H1 (cell line): ENCODE measurements around the gene CD200R1L. TPM values are rescaled to one million over a fixed set of nuclear protein-coding genes. Genes with fewer than 3 reads are reported as not detected.
A peak's percentile ranks its signal among the peaks of the same experiment; 100 is the strongest.

Experiments used
- CTCF ChIA-PET: fragments of 300-600 bp; sonication (Branson Sonifier 250); formaldehyde crosslinking; loops from one replicate; lab custom pipeline; 2021; ENCODE audit not compliant: partially characterized antibody; lab: Charles Lee
- POLR2A ChIA-PET: fragments of 300-600 bp; sonication (Branson Sonifier 250); formaldehyde crosslinking; loops from one replicate; lab custom pipeline; 2021; ENCODE audit warnings: inconsistent platforms; ENCODE audit not compliant: partially characterized antibody; lab: Charles Lee
- DNase-seq, 2 experiments: peaks; one replicate each; pipeline versions ENCODE4 v3.0.0 to v3.0.0-alpha.2; 2010 to 2022; ENCODE audit warnings: low spot score in 2 of 2, low read depth in 1 of 2, mixed read lengths in 1 of 2
- FAIRE-seq: peaks from 2 replicates; lab custom pipeline; 2011; peaks lifted over from hg19 to GRCh38; lab: Jason Lieb, UNC
- H2AFZ ChIP-seq: 2 replicates; pipeline ENCODE4 v1.8.1; 2012; ENCODE audit warnings: low read length, inconsistent platforms
- H2AK5ac ChIP-seq: 2 replicates; pipeline ENCODE4 v1.6.1; 2013; ENCODE audit warnings: low read depth, low read length
- H2BK120ac ChIP-seq: replicated peaks from 2 replicates; pipeline ENCODE3; 2013; ENCODE audit warnings: low read depth, low read length, inconsistent platforms
- H2BK12ac ChIP-seq: 2 replicates; pipeline ENCODE4 v1.6.1; 2013; ENCODE audit warnings: low read depth, low read length
- H2BK15ac ChIP-seq: 2 replicates; pipeline ENCODE4 v1.6.1; 2013; ENCODE audit warnings: low read length
- H2BK20ac ChIP-seq: 2 replicates; pipeline ENCODE4 v1.6.1; 2013; ENCODE audit warnings: low read length
- H2BK5ac ChIP-seq: 2 replicates; pipeline ENCODE4 v1.6.1; 2013; ENCODE audit warnings: low read depth, low read length
- H3K14ac ChIP-seq: 2 replicates; pipeline ENCODE4 v1.6.1; 2013; ENCODE audit warnings: inconsistent platforms; ENCODE audit not compliant: insufficient read length
- H3K18ac ChIP-seq: 2 replicates; pipeline ENCODE4 v1.6.1; 2013; ENCODE audit warnings: low read length; ENCODE audit errors: extremely low read depth
- H3K23ac ChIP-seq: 2 replicates; pipeline ENCODE4 v1.6.1; 2013; ENCODE audit warnings: inconsistent platforms; ENCODE audit not compliant: insufficient read length
- H3K23me2 ChIP-seq: 2 replicates; pipeline ENCODE4 v1.6.1; 2013; ENCODE audit warnings: low read depth, low read length
- H3K27ac ChIP-seq: 2 replicates; pipeline ENCODE4 v1.6.1; 2011; ENCODE audit warnings: low read depth, low read length, inconsistent platforms
- H3K27me3 ChIP-seq, 4 experiments: replicated peaks in 1 of 4; 1 replicate in 1 of 4; 2 replicates in 3 of 4; pipeline versions ENCODE4 v1.6.1 to v1.8.1; 2011 to 2013; ENCODE audit warnings: low read length in 3 of 4, mild to moderate bottlenecking in 3 of 4, inconsistent platforms in 2 of 4, mixed read lengths in 2 of 4, moderate library complexity in 1 of 4; ENCODE audit not compliant: control insufficient read depth in 3 of 4, insufficient read depth in 3 of 4; ENCODE audit errors: extremely low read depth in 1 of 4
- H3K36me3 ChIP-seq, 4 experiments: 2 replicates each; pipeline versions ENCODE4 v1.6.1 to v1.8.1; 2011 to 2013; ENCODE audit warnings: mild to moderate bottlenecking in 4 of 4, low read length in 3 of 4, moderate library complexity in 2 of 4, control low read depth in 1 of 4, inconsistent platforms in 1 of 4; ENCODE audit not compliant: insufficient read depth in 4 of 4, control insufficient read depth in 2 of 4
- H3K4ac ChIP-seq: replicated peaks from 2 replicates; pipeline ENCODE3; 2013; ENCODE audit warnings: low read length, low read depth, mixed read lengths, inconsistent platforms; ENCODE audit not compliant: insufficient read length
- H3K4me1 ChIP-seq, 4 experiments: replicated peaks in 1 of 4; 1 replicate in 1 of 4; 2 replicates in 3 of 4; pipeline versions ENCODE4 v1.6.1 to v1.8.1; 2011 to 2013; ENCODE audit warnings: low read length in 3 of 4, inconsistent platforms in 2 of 4, mixed read lengths in 1 of 4; ENCODE audit not compliant: insufficient read depth in 4 of 4, control insufficient read depth in 3 of 4
- H3K4me2 ChIP-seq, 2 experiments: 2 replicates each; pipeline versions ENCODE4 v1.6.1 to v1.8.1; 2011 to 2013; ENCODE audit warnings: low read depth in 2 of 2, low read length in 2 of 2, control low read depth in 1 of 2, inconsistent platforms in 1 of 2, mild to moderate bottlenecking in 1 of 2; ENCODE audit not compliant: insufficient read depth in 1 of 2
- H3K4me3 ChIP-seq, 4 experiments: fragments of 200-600, 300-600 bp in 1 of 4; sonication (generic), shearing (Covaris generic), sonication (Bioruptor Twin) in 1 of 4; 2 replicates each; pipeline versions ENCODE4 v1.5.1 to v1.8.1; 2011 to 2016; ENCODE audit warnings: low read length in 4 of 4, low read depth in 3 of 4, control low read depth in 2 of 4, inconsistent platforms in 2 of 4, mild to moderate bottlenecking in 2 of 4, mixed read lengths in 1 of 4, moderate library complexity in 1 of 4; ENCODE audit not compliant: insufficient read depth in 2 of 4; ENCODE audit errors: extremely low read depth in 1 of 4
- H3K56ac ChIP-seq: replicated peaks from 2 replicates; pipeline ENCODE3; 2013; ENCODE audit warnings: low read depth, mild to moderate bottlenecking, mixed read lengths, low read length, inconsistent platforms; ENCODE audit not compliant: insufficient read length
- H3K79me1 ChIP-seq: 2 replicates; pipeline ENCODE4 v1.6.1; 2013; ENCODE audit warnings: low read depth, low read length, control low read depth
- H3K79me2 ChIP-seq, 2 experiments: 2 replicates each; pipeline versions ENCODE4 v1.6.1 to v1.8.1; 2012 to 2013; ENCODE audit warnings: low read length in 2 of 2, mild to moderate bottlenecking in 2 of 2, inconsistent platforms in 1 of 2; ENCODE audit not compliant: insufficient read depth in 2 of 2, control insufficient read depth in 1 of 2
- H3K9ac ChIP-seq, 4 experiments: replicated peaks in 1 of 4; 1 replicate in 1 of 4; 2 replicates in 3 of 4; pipeline versions ENCODE4 v1.6.1 to v1.8.1; 2011 to 2013; ENCODE audit warnings: low read depth in 3 of 4, low read length in 3 of 4, control low read depth in 2 of 4, mild to moderate bottlenecking in 2 of 4, moderate library complexity in 2 of 4, inconsistent platforms in 1 of 4; ENCODE audit errors: extremely low read depth in 1 of 4
- H3K9me3 ChIP-seq, 2 experiments: 2 replicates each; pipeline versions ENCODE4 v1.6.1 to v1.8.1; 2012 to 2013; ENCODE audit warnings: mild to moderate bottlenecking in 2 of 2, moderate library complexity in 2 of 2, control low read depth in 1 of 2, inconsistent platforms in 1 of 2, low read depth in 1 of 2, low read length in 1 of 2, mixed read lengths in 1 of 2; ENCODE audit not compliant: insufficient read depth in 2 of 2
- H4K20me1 ChIP-seq, 2 experiments: replicated peaks in 1 of 2; 2 replicates each; pipeline versions ENCODE3 to v1.8.1; 2011 to 2013; ENCODE audit warnings: inconsistent platforms in 2 of 2, low read length in 2 of 2, mild to moderate bottlenecking in 1 of 2; ENCODE audit not compliant: insufficient read depth in 2 of 2, control insufficient read depth in 1 of 2
- H4K5ac ChIP-seq: 2 replicates; pipeline ENCODE4 v1.6.1; 2013; ENCODE audit warnings: low read length, low read depth, mixed read lengths, inconsistent platforms; ENCODE audit not compliant: insufficient read length
- H4K8ac ChIP-seq: 2 replicates; pipeline ENCODE4 v1.8.0; 2013; ENCODE audit warnings: mild to moderate bottlenecking, moderate library complexity, low read length, inconsistent platforms; ENCODE audit not compliant: insufficient read depth; ENCODE audit errors: extremely low read depth
- H4K91ac ChIP-seq: replicated peaks from 2 replicates; pipeline ENCODE3; 2013; ENCODE audit warnings: low read length, mixed read lengths, inconsistent platforms; ENCODE audit not compliant: insufficient read length
- BACH1 ChIP-seq: IDR thresholded peaks from 2 replicates; pipeline ENCODE4 v1.6.1; 2012; ENCODE audit warnings: low read length, improper control_type of control experiment
- BRCA1 ChIP-seq: IDR thresholded peaks from 2 replicates; pipeline ENCODE4 v1.6.1; 2012; ENCODE audit warnings: low read depth, low read length, improper control_type of control experiment
- KDM5A ChIP-seq: fragments of 200-600 bp; IDR thresholded peaks from 2 replicates; pipeline ENCODE4 v1.7.1; 2012; ENCODE audit warnings: mild to moderate bottlenecking, low read length, inconsistent platforms, mixed read lengths
- RFX5 ChIP-seq: IDR thresholded peaks from 2 replicates; pipeline ENCODE4 v1.6.1; 2011; ENCODE audit warnings: low read depth, low read length, improper control_type of control experiment, borderline replicate concordance
- SIN3A ChIP-seq, 2 experiments: IDR thresholded peaks in 1 of 2; conservative IDR thresholded peaks in 1 of 2; 2 replicates each; pipeline ENCODE4 v1.6.1; 2011 to 2012; ENCODE audit warnings: low read length in 2 of 2, improper control_type of control experiment in 1 of 2, low read depth in 1 of 2, mild to moderate bottlenecking in 1 of 2
- SP4 ChIP-seq: IDR thresholded peaks from 2 replicates; pipeline ENCODE4 v1.6.1; 2012; ENCODE audit warnings: low read length, inconsistent platforms
- TAF7 ChIP-seq: optimal IDR thresholded peaks from 2 replicates; pipeline ENCODE3; 2011; ENCODE audit warnings: low read depth, mild to moderate bottlenecking, inconsistent platforms, low read length, moderate library complexity, borderline replicate concordance
- WGBS, 2 experiments: shearing (Covaris generic) in 1 of 2; methylation state at CpG; one replicate each; pipeline versions ENCODE4 v1.1.6 to v1.1.7; 2013 to 2015; ENCODE audit warnings: low lambda C conversion rate in 2 of 2, mixed read lengths in 2 of 2, inconsistent platforms in 1 of 2, low coverage in 1 of 2, missing lambda C conversion rate in 1 of 2; ENCODE audit not compliant: insufficient replicate concordance in 2 of 2, insufficient coverage in 1 of 2, insufficient read length in 1 of 2; ENCODE audit errors: extremely low coverage in 1 of 2, missing lambda C conversion rate in 1 of 2; 5-methylcytosine and 5-hydroxymethylcytosine counted together
- polyA plus RNA-seq, 7 experiments: library from polyadenylated mRNA; depleted of rRNA in 3 of 7; stranded (reverse) in 5 of 7; unstranded in 2 of 7; fragments of >200 nt in 5 of 7; fragments of 200-250 nt in 2 of 7; gene quantifications; 1 replicate in 5 of 7; 2 replicates in 1 of 7; 4 replicates in 1 of 7; pipeline versions ENCODE4 v1.2.1 to v1.2.3, GENCODE V29; 2011 to 2013; ENCODE audit warnings: missing spikeins in 2 of 7, mixed read lengths in 2 of 7
- total RNA-seq: library from RNA; stranded (reverse); fragmentation: NEBNext Ultra II Directional; extraction: Animal tissue kit (Norgen Biotek cat#: 25700); gene quantifications from 2 replicates; pipeline ENCODE4 v1.2.1, GENCODE V29; 2021
- TF ChIP-seq, protein P1 (sequence below), 3 experiments: IDR thresholded peaks; 1 replicate in 2 of 3; 2 replicates in 1 of 3; pipeline versions ENCODE4 v1.5.1 to v1.6.1; 2011; ENCODE audit warnings: low read length in 3 of 3, mild to moderate bottlenecking in 3 of 3, inconsistent platforms in 2 of 3, low read depth in 1 of 3, moderate library complexity in 1 of 3; ENCODE audit not compliant: insufficient read depth in 1 of 3; ENCODE audit errors: control extremely low read depth in 1 of 3
- TF ChIP-seq, protein P2 (sequence below): IDR thresholded peaks from 2 replicates; pipeline ENCODE4 v1.6.1; 2012; ENCODE audit warnings: inconsistent platforms

The CD200R1L gene
- total and polyA plus RNA-seq, 2 of the 8 experiments (the other 6 are each of a cell fraction or from before 2014, with no cell fraction given) = not detected

DNA sequence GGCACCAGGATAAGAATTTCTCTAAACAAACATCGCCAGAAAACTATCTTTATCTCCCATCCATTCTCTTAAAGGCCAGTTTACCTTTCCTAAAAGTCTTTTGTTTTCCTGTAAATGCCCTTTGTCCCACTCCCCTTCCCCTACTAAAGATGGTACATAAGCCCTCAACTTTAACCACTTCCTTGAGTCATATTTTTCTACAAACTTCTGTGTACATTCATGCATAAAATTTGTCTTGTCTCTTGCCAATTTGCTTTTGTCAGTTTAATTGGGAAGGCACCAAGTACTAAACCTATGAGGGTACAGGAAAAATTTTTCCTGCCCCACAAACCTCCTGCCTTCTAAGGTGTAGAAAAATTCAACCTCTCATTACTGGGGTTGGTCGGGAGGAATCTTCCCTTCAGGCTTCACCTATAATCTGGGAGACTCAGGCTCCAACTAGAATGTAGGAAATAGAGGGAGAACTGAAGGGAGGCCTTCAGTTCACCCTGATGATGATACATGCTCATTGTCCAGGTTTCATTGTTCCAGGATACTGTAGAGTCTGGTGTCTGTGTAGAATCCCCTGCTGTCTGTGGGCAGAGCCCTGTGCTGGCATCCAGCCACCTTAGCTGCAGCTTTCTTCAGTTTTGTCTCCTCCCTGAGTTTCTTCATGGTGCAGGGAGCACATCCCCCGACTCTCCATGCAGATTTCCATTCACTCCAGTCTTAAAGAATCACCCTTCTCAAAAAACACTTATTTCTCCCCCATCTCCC lies 53.2 kb downstream of the CD200R1L start:
- H2BK5ac ChIP-seq = no peak overlapping the region
- 0 out of 2 replicates have a peak overlapping the region, but pooled peaks have one; percentile 9 for H3K18ac ChIP-seq
- no peak overlapping the region for H3K4me3 ChIP-seq
- H3K4me1 ChIP-seq = no peaks in the 10 kb centered on the region
- no peak overlapping the region for H2BK12ac ChIP-seq
- no peak overlapping the region for H2BK15ac ChIP-seq
- H2AFZ ChIP-seq = peak overlapping the region; percentile 49
- 88% methylated on average over 3 of the region's 3 CpGs; no CpG with 5 or more reads in 1 of the 2 experiments for whole genome bisulfite sequencing, 2 experiments
- no peaks in the 10 kb centered on the region for H3K79me1 ChIP-seq
- H3K9me3 ChIP-seq = peaks cover 0 to 2% of the 10 kb centered on the region in 2 experiments; a peak in 2 of 4 replicates
- no peak overlapping the region for H3K27ac ChIP-seq
- no peak overlapping the region for H3K23ac ChIP-seq
- FAIRE-seq (no peak), DNase-seq (no peak)
- H3K23me2 ChIP-seq = no peaks in the 10 kb centered on the region
- no peak overlapping the region for H3K4ac ChIP-seq
- no peak overlapping the region for H3K4me2 ChIP-seq
- no peak overlapping the region for H4K5ac ChIP-seq
- ChIA-PET CTCF (interaction anchor here (1.0 to 1.5 kb wide), 3 partner anchors 14 to 185 kb away, joined by 3 read pairs; no protein-coding TSS in a partner anchor), POLR2A (no interaction called here)
- no peak overlapping the region for H2BK120ac ChIP-seq
- no peaks in the 10 kb centered on the region for H3K27me3 ChIP-seq
- no peak overlapping the region for H3K56ac ChIP-seq
- H4K91ac ChIP-seq = no peak overlapping the region
- no peak overlapping the region for H3K14ac ChIP-seq
- H3K9ac ChIP-seq = no peak overlapping the region
- no peak overlapping the region for H4K8ac ChIP-seq
- H2AK5ac ChIP-seq = no peak overlapping the region
- H2BK20ac ChIP-seq = peak overlapping the region; percentile 35; the same call in 1 of the 2 replicates
- no peaks in the 10 kb centered on the region for H4K20me1 ChIP-seq
- H3K36me3 ChIP-seq = no peaks in the 10 kb centered on the region; a peak in 1 of 8 replicates
- no peaks in the 10 kb centered on the region for H3K79me2 ChIP-seq
- TF ChIP-seq TAF7 (no peak), BRCA1 (no peak), SP4 (no peak), BACH1 (no peak), SIN3A (conservative IDR thresholded peaks at IDR 0.05 in 1 of 2, IDR thresholded peaks at IDR 0.05 in 1 of 2; ENCODE audit: low read depth in 1 of 2, low read length in 2 of 2) (no peak), KDM5A (no peak), RFX5 (no peak)
- TF ChIP-seq, protein P1, sequence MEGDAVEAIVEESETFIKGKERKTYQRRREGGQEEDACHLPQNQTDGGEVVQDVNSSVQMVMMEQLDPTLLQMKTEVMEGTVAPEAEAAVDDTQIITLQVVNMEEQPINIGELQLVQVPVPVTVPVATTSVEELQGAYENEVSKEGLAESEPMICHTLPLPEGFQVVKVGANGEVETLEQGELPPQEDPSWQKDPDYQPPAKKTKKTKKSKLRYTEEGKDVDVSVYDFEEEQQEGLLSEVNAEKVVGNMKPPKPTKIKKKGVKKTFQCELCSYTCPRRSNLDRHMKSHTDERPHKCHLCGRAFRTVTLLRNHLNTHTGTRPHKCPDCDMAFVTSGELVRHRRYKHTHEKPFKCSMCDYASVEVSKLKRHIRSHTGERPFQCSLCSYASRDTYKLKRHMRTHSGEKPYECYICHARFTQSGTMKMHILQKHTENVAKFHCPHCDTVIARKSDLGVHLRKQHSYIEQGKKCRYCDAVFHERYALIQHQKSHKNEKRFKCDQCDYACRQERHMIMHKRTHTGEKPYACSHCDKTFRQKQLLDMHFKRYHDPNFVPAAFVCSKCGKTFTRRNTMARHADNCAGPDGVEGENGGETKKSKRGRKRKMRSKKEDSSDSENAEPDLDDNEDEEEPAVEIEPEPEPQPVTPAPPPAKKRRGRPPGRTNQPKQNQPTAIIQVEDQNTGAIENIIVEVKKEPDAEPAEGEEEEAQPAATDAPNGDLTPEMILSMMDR (IDR thresholded peaks at IDR 0.05; ENCODE audit: control extremely low read depth in 1 of 3, insufficient read depth in 1 of 3, low read depth in 1 of 3, low read length in 3 of 3) = no peak
- TF ChIP-seq, protein P2, sequence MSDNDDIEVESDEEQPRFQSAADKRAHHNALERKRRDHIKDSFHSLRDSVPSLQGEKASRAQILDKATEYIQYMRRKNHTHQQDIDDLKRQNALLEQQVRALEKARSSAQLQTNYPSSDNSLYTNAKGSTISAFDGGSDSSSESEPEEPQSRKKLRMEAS = no peak
